Hypothalamus (tissue), 51 donors: ENCODE data around the gene CHD6.

ENCODE experiments used
- DNase-seq, 51 donors: peaks; one replicate each; lab custom pipeline; 2025; lab: John Stamatoyannopoulos, UW

CHD6 gene

DNA sequence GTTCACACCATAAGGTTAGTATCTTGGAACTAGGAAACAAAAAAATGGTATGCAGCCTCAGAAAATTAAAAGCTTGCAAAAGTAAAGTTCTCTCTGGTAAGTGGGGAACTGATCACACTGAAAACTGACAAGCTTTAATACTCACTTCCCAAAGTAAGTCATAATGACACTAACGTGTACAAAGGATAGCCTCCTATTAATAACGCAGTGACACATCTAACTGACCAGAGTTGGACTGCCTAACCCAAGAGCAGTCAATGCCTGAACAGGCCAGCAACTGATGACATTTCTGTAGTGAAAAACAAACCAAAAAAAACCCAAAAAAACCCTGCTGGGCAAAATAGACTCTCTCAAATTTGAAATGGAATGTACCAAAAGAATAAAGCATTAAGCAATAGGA, 30.7 kb downstream of the CHD6 start:
- DNase-seq: no peak

DNA sequence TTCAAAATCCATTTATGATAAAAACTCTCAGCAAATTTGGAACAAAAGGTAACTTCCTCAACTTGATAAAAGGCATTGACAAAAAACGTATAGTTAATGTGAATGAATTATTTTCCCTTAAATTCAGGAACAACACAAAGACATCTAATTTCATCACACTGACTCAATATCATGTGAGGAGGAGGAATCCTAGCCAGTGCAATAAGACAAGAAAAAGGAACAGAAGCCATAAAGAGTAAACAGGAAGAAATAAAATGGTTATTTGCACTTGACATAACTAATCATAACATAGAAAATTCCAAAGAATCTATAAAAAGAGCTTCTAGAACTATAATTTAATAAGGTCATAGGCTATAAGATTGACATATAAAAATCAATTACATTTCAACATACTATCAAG, 31.4 kb downstream of the CHD6 start:
- DNase-seq: no peak

DNA sequence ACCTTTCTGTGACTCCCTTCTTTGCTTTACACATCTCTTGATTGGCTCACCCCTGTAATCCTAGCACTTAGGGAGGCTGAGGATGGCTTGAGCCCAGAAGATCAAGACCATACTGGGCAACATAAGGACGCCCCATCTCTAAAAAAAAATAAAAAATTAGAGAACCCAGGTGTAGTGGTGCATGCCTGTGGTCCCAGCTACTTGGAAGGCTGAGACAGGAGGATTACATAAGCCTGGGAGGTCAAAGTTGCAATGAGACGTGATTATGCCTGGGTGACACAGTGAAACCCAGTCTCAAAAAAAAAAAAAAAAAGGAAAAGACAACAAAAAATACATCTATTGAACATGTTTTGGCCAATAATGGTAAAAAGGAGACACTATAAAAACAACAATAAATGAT, 37.8 kb downstream of the CHD6 start:
- no peak for DNase-seq

DNA sequence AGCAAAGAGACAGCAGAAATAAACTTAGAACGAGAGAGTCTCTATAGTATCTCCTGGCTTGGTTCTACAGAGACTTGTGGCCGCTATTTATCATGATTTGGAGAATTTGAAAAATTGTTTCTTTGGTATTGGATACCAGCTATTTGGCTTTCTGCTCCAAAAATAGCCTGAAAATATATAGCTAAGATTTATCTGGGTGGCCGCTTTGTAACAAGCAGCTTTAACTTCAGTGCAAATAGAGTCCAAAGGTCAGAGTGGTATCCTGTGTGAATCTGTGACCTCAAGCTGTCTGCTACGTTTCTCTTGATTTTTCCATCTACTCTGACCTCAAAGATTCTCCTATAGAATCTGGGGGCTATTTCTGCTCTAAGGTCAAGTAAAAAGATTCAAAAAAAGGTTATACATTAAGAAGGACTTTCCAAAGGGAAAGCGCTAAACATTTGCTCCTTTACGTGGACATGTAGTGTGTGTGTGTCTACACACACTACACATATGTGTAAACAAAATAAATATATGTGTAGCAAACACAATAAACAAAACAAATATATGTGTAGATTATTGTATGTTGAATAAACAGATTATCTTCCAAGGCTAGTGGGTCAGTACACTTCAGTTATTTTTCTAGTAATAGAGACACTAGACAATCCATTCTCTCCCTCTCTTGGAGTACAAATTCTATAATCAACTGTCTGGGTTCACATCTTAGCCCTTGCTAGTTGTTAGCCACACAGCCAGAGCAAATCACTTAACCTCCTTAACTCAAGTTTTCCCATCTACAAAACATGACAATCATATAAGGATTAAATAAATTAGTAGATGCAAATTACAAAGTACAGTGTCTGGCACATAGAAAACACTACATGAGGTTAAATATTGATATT, 40.8 kb downstream of the CHD6 start:
- no peak for DNase-seq

DNA sequence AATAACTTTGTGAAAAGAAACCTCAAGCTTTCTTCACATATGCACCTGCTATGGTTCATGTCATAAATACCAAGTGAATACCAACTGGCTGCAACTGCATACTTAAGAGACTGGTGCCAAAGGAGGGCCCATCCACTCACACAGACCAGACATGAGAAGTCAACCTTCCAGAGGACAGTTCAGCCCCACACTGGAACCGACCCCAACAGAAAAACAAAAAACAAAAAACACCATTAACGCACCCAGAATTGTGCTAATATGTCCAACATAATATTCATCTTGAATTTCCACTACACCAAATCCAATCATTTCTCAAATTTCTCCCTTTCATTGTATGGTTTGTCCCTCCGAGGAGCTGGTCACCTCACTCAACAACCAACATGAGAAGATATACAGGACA, 42.8 kb downstream of the CHD6 start:
- DNase-seq: no peak

DNA sequence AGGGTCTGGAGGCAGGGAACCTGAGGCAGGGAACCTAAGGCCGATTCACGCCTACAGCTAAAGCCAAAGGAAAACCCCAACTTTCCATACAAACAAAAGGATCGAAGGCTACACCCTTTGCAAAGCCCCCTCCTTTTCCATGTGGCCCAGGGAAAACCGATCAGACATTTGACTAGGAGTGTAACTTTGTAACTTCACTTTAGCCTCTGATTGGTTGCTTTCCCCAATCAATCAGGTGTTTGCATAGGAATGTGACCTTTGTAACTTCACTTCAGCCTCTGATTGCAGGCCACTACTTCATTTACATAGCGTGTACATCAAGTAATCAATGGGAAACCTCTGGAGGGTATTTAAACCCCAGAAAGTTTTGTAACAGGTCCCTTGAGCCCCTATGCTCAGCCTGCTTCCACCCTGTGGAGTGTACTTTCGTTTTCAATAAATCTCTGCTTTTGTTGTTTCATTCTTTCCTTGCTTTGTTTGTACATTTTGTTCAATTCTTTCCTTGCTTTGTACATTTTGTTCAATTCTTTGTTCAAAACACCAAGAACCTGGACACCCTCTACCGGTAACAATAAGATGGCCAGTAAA, 43.3 kb downstream of the CHD6 start:
- no peak for DNase-seq

DNA sequence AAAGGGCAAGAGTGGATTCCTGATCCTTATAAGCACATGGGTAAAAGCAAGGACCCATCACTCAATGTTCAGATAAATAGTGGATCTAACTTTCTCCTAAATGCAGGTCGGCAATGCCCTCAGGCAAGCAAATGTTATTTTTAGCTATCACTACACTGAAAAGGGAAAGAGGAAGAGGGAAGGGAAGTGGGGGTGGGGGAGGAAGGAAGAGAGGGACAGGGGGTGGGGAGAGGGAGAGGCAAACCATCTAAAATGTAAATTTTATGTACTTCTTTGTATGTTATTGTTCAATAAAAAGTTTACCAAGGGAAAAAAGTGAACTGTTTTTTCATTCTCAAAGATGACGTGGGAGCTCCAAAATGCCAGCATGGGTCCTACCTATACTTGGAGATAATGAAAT, 44.2 kb downstream of the CHD6 start:
- DNase-seq: no peak

DNA sequence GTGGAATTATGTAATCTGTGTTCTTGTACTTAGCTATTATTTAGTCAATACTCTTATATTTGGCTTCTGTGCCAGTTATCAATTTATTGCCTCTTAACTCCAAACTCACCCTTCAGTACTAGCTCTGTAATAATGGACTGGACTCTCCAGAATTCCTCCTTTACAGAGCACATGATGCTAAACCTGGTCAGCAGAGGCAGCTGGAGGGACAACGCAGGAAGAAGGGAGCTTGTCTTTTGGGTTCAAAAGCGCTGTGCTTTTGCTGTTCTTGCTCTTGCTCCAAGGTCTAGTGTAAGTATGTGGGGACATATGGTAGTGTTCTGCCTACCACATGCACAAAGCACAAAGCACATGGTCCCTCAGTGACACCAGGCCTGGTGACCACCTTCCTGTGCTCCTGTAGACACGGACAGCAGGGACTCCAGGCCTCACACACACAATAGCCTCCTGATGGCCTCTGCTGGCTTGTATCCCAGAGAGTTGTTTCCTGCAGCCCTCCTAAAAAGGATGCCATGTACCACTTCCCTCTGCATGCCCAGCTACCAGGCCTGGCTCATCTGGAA, 46.1 kb downstream of the CHD6 start:
- no peak for DNase-seq

DNA sequence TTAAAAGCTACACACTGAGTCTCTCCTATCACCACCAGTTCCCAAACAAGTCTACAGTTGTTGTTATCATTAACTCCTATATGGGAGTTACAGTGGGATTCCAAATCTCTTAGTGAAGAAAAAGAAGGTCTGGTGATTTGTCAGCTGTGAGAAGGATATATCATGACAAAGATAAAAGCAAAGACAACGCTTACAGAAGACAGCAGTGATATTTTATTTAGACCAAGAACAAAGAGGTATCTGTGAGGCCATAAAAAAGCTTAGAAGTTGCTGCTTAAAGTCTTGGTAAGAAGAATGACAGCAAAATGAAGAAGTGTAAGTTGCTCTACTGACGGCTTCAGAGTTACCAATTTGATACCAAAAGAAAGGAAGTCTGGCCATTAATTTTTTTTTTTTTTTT, 47.2 kb downstream of the CHD6 start:
- no peak for DNase-seq

DNA sequence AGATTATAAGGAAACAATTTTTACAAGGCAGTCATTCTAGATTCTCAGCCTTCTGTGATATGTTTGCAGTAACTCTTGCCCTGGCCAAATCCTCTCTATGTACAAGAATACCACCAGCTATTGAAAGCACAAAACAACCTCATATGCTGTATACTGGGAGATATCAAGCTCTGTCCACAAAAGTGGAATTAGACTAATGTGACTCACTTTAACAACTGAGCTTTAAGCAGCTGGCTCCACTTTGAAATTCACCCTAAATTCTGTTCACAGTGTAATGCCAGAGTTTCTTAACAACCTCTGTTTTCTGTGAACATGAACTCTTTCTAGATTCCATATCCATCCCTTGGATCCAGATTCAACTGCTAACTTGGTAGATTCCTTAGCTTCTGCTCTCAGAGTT, 47.6 kb downstream of the CHD6 start:
- DNase-seq: no peak

DNA sequence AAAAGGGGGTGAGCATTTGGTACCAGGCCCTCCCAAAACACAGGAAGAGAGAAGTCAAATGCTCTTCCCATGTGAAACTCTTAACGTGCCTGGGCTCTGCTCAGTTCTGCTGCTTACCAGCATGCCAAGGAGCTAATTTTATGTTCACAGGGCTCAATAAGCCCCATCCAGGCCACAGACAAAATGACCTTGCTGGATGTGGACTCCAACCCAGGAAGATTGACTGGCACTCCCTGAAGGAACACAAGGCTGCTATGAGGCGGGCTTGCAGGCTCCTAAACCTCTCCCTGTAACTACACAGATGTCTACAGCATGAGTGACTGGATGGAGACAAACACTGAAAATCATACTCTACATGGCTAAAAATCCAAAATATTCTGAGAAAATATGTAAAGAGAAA, 50.6 kb downstream of the CHD6 start:
- DNase-seq: no peak

DNA sequence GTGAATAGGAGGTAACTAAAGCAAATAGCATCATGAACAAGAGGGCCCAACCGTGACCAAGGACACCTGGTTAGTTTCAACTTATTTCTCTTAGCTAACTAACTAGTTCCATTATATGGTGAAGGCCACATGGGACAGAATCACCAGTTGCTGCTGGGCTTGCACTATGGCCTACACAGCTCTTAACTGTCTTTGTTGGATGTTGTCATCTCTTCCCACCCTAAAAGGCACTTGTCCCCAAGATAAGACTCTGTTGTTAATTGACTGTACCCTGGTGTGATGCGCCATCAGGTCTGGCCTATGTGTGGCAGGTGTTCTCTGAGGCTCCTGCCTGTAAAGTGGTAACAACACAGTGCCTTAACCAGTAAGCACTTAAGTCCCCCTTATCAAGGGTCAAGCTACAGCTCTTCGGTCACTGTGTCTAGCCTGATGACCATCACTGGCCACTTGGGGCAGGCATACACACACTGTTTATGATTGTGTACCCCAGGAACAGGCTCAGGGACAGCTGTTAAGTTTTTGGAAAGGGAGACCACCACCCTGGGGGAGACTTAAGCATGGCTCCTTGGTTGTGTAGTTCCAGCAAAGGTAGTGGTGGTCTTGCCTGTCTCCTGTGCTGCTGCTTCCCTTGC, 51.2 kb downstream of the CHD6 start:
- no peak for DNase-seq

DNA sequence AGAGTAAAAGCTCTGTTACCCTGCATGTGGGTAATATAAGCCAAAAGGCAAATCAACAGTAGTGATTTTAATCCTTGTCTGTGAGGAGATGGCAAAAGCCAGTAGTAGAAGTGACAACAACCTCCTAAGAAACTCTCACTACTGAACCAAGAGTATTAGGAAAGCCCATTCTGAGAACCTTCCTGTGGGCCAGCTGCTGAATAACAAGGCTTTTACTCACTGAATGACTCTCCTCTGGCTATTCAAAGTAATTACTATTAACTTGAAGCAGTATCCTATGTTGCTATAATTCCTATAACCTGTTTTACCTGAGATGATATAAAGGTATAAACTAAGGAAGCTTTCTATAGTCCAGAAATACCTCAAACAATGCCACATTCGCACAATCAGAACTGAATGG, 55.1 kb downstream of the CHD6 start:
- no peak for DNase-seq

DNA sequence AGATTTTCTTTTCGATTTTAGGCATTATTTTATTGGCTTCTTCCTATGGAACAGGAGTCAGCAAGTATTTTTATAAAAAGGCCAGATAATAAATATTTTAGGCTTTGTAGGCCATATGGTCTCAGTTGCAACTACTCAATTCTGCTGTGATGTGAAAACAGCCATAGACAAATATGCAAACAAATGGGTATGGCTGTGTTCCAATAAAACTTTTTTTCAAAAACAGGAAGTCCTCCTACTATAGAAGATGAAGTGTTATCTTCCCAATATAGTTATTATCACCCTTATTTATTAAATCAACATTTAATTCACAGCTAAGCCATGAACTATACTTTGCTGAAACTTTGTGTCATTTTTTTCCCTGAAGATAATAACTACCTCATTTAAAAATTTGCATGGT, 57.2 kb downstream of the CHD6 start:
- no peak for DNase-seq

DNA sequence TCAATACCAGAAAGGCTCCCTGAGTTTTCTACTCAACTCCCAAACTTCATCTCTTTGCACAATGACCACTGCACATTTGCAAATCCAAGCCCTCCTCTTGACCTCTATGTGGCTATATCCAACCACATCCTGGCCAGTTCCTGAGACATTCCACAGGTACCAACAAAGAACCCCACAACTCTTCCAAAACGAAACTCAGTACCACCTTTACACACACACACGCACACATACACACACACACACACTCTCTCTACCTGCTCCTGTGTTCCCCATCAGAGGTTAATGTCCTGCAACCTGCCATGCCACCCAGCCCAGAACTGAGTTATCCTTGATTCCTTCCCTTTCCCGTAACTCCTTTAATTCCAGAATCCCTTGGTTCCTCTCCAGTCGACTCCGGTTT, 58.5 kb downstream of the CHD6 start:
- DNase-seq: no peak

DNA sequence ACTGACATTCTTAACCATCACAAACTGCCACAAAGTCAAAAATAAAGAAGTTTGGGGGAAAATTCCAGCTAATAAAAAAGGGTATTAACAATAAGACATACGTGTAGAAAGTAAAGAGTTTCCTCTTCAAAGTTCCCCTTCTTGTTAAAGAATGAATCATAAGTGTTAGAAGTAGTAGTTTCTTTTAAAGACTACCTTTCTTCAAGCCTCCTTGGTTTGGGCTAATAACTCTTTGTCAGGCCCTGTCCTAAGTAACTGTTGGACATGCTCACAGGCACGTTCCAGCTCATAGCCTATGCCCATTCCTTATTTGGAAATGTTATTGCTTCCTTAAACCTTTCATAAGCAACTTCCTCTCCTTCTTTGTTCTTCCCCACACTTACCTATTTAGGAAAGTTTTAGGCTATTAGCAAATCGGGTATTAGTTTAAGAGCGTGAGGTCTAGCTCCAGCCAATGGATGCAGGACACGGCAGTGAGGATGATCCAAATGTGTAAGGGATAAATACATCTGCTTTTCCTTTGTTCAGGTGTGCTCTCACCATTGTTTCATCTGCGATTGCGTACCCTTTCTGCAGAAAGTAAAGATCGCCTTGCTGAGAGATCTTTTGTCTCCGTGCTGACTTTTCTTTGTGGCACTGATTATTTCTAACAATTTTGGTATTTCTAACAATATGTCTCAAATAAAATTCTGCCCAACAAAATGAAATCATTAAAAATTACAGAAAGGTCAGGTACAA, 64.9 kb downstream of the CHD6 start:
- no peak for DNase-seq

DNA sequence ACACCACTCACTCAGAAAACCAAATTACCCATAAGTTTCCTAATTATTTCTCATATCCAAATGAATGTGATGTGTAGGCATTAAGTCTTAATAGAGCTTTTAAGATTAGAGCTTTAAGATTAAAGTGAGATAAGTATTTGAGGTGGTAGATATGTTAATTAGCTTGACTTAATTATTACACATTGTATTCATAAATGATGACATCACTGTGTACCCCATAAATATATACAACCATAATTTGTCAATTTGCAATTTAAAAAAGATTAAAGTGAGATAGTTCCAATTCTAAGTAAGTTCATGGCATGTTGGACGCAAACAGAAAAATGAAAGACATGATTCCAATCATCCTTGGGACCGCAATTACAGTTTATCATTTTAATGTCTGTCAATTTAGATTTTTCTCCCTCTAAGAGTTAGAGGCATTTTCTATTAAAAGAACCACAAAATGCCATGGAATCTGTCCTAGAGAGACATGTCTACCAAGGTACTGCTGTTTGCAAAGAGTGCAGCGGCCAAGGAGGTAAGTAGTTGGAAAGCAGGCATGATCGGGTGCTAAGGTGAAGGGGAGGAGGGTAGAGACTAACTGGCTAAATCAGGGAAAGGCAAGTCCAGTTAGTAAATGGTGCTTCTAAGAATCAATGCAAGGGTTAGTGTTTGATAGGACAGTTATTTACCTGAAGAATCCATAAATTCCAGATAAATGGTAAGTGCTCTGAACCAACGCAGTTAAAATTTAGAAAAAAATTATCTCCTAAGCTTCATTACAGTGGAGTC, 65.7 kb downstream of the CHD6 start:
- no peak for DNase-seq

DNA sequence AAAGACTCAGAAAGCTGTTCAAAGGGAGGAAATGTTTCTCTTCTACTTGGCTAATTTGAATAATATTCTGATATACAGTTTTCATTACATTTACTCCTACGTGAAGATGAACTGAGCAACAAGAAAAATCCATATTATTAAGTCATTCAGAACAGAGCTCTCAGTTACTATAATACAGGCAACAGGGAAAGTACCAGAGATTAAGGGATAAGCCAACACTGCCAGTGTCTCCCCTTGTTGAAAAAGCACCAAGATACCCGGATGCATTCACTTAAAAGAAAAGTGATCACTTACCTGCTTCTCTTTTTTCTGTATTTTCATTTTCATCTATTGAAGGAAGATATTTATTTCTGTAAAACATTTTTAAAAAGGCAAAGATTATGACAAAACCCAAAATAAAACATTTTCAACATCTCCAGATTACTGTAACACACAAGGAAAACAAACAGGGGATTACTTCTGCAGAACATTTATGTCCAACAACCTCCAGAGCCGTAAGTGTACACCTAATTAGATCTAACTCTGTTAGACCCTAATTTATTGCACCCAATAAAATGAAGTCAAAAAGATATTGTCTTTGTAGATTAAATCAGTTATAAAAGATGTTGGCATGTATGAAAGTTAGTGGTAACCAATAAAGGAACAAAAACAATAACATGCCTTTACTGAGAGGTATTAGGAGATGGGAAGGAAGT, 67.0 kb downstream of the CHD6 start:
- no peak for DNase-seq

DNA sequence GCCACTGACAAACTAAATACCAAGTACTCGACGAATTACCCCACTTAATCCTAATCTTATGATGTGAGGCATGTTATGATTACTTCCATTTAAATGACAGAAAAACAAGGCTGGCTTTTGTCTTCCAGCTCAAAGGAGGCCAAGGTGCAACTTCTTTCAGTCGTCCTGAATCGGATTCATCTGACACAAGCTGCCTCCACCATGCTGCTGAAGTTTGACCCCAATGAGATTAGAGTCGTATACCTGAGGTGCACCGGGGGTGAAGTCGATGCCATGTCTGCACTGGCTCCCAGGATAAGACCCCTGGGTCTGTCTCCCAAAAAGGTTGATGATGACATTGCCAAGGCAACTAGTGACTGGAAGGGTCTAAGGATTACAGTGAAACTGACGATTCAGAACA, 71.0 kb downstream of the CHD6 start:
- no peak for DNase-seq

DNA sequence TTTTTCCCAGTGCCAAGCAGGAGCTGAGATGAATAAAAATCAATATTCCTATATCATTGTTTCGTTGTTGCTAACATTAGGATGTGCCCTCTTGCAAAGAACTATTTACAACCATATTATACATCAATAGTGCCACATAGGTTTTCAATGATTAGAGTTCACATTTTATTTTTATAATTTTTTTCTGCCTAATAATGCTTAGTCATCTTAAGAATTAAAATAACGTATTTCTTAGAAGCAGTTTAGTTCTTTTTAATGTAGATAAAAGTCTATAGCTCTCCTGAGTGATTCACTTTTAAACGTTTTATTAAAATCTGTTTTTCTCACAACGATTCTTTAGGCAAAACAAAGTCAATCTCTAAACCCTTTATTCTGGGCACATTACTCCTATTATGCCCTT, 71.6 kb downstream of the CHD6 start:
- no peak for DNase-seq
